Measurements from ENCODE around the gene WFDC5. TPM values are rescaled to one million over a fixed set of nuclear protein-coding genes. Genes with fewer than 3 reads are reported as not detected.

WFDC5 gene
- polyA plus RNA-seq, 2 donors: 4.5 to 6.4 TPM

- no peaks in the 10 kb centered on the region for H3K27me3 ChIP-seq (ENCODE audit: control insufficient read depth in 1 of 2, insufficient read depth in 2 of 2, low read length in 2 of 2)
- no peaks in the 10 kb centered on the region for H3K4me1 ChIP-seq (ENCODE audit: control insufficient read depth in 2 of 2, insufficient read depth in 2 of 2, low read length in 1 of 2)
- H3K36me3 ChIP-seq (ENCODE audit: control insufficient read depth in 2 of 2, insufficient read depth in 2 of 2, low read length in 1 of 2): no peaks in the 10 kb centered on the region
- H3K9me3 ChIP-seq (ENCODE audit: control insufficient read depth in 2 of 2, insufficient read depth in 1 of 2, low read depth in 1 of 2, low read length in 1 of 2): no peaks in the 10 kb centered on the region
- 84 to 91% methylated on average over 2 of the region's 2 CpGs for WGBS, 2 donors
- no peak overlapping the region for H3K27ac ChIP-seq (ENCODE audit: low read depth in 2 of 2, low read length in 1 of 2)
- H3K4me3 ChIP-seq (ENCODE audit: low read depth in 1 of 2, low read length in 2 of 2): no peak overlapping the region
Measured at GRCh38 chr20:45105317-45105716, 9.7 kb downstream of the WFDC5 start.

GRCh38 chr20:45104786-45105185 is 10.2 kb downstream of the WFDC5 start:
- WGBS, 2 donors: 50 to 52% methylated on average over 5 of the region's 5 CpGs
- H3K36me3 ChIP-seq (ENCODE audit: control insufficient read depth in 2 of 2, insufficient read depth in 2 of 2, low read length in 1 of 2): no peaks in the 10 kb centered on the region
- H3K27me3 ChIP-seq (ENCODE audit: control insufficient read depth in 1 of 2, insufficient read depth in 2 of 2, low read length in 2 of 2): no peaks in the 10 kb centered on the region
- H3K4me3 ChIP-seq (ENCODE audit: low read depth in 1 of 2, low read length in 2 of 2): no peak overlapping the region
- no peaks in the 10 kb centered on the region for H3K9me3 ChIP-seq (ENCODE audit: control insufficient read depth in 2 of 2, insufficient read depth in 1 of 2, low read depth in 1 of 2, low read length in 1 of 2)
- H3K27ac ChIP-seq (ENCODE audit: low read depth in 2 of 2, low read length in 1 of 2): no peak overlapping the region
- H3K4me1 ChIP-seq (ENCODE audit: control insufficient read depth in 2 of 2, insufficient read depth in 2 of 2, low read length in 1 of 2): no peaks in the 10 kb centered on the region

GRCh38 chr20:45103072-45103471 is 11.9 kb downstream of the WFDC5 start:
- no peaks in the 10 kb centered on the region for H3K36me3 ChIP-seq (ENCODE audit: control insufficient read depth in 2 of 2, insufficient read depth in 2 of 2, low read length in 1 of 2)
- 76 to 84% methylated on average over 2 of the region's 2 CpGs for WGBS, 2 donors
- H3K27ac ChIP-seq (ENCODE audit: low read depth in 2 of 2, low read length in 1 of 2): no peak overlapping the region
- H3K4me3 ChIP-seq (ENCODE audit: low read depth in 1 of 2, low read length in 2 of 2): no peak overlapping the region
- H3K9me3 ChIP-seq (ENCODE audit: control insufficient read depth in 2 of 2, insufficient read depth in 1 of 2, low read depth in 1 of 2, low read length in 1 of 2): peaks cover 0 to 3% of the 10 kb centered on the region in 2 donors
- peaks cover 0 to 3% of the 10 kb centered on the region in 2 donors for H3K4me1 ChIP-seq (ENCODE audit: control insufficient read depth in 2 of 2, insufficient read depth in 2 of 2, low read length in 1 of 2)
- H3K27me3 ChIP-seq (ENCODE audit: control insufficient read depth in 1 of 2, insufficient read depth in 2 of 2, low read length in 2 of 2): peaks cover 0 to 2% of the 10 kb centered on the region in 2 donors

- Histone ChIP-seq H3K36me3 (ENCODE audit: control insufficient read depth in 2 of 2, insufficient read depth in 2 of 2, low read length in 1 of 2) (no peaks in the 10 kb centered on the region), H3K4me3 (ENCODE audit: low read depth in 1 of 2, low read length in 2 of 2) (no peak overlapping the region), H3K9me3 (ENCODE audit: control insufficient read depth in 2 of 2, insufficient read depth in 1 of 2, low read depth in 1 of 2, low read length in 1 of 2) (peaks cover 0 to 11% of the 10 kb centered on the region in 2 donors), H3K4me1 (ENCODE audit: control insufficient read depth in 2 of 2, insufficient read depth in 2 of 2, low read length in 1 of 2) (peaks cover 0 to 11% of the 10 kb centered on the region in 2 donors), H3K27me3 (ENCODE audit: control insufficient read depth in 1 of 2, insufficient read depth in 2 of 2, low read length in 2 of 2) (peaks cover 0 to 10% of the 10 kb centered on the region in 2 donors), H3K27ac (ENCODE audit: low read depth in 2 of 2, low read length in 1 of 2) (no peak overlapping the region)
- WGBS, 2 donors: 47 to 49% methylated on average over 6 of the region's 6 CpGs
Measured at GRCh38 chr20:45101333-45101850, 13.6 kb downstream of the WFDC5 start.

- WGBS, 2 donors: 5 to 8% methylated on average over 32 to 38 of the region's 38 CpGs
- no peak within 1 kb of the TSS for H3K4me3 ChIP-seq (ENCODE audit: low read depth in 1 of 2, low read length in 2 of 2)
- H3K9me3 ChIP-seq (ENCODE audit: control insufficient read depth in 2 of 2, insufficient read depth in 1 of 2, low read depth in 1 of 2, low read length in 1 of 2): peaks cover 0 to 11% of the 10 kb centered on the region in 2 donors
- H3K36me3 ChIP-seq (ENCODE audit: control insufficient read depth in 2 of 2, insufficient read depth in 2 of 2, low read length in 1 of 2): no peaks in the 10 kb centered on the region
- H3K4me1 ChIP-seq (ENCODE audit: control insufficient read depth in 2 of 2, insufficient read depth in 2 of 2, low read length in 1 of 2): peaks cover 0 to 11% of the 10 kb centered on the region in 2 donors
- H3K27ac ChIP-seq (ENCODE audit: low read depth in 2 of 2, low read length in 1 of 2): no peak within 1 kb of the TSS
- peaks cover 0 to 10% of the 10 kb centered on the region in 2 donors for H3K27me3 ChIP-seq (ENCODE audit: control insufficient read depth in 1 of 2, insufficient read depth in 2 of 2, low read length in 2 of 2)
Measured at GRCh38 chr20:45100563-45101245, 14.3 kb downstream of the WFDC5 start, which contains the start of gene KCNS1. Gene KCNS1 (minus strand): TSS chr20:45101127. CDS start chr20:45099236, 1,891 bp downstream.

GRCh38 chr20:45098103-45098773 is 16.7 kb downstream of the WFDC5 start:
- peaks cover 0 to 11% of the 10 kb centered on the region in 2 donors for H3K4me1 ChIP-seq (ENCODE audit: control insufficient read depth in 2 of 2, insufficient read depth in 2 of 2, low read length in 1 of 2)
- WGBS, 2 donors: 11 to 16% methylated on average over 77 to 91 of the region's 91 CpGs
- H3K27me3 ChIP-seq (ENCODE audit: control insufficient read depth in 1 of 2, insufficient read depth in 2 of 2, low read length in 2 of 2): peaks cover 0 to 10% of the 10 kb centered on the region in 2 donors
- H3K9me3 ChIP-seq (ENCODE audit: control insufficient read depth in 2 of 2, insufficient read depth in 1 of 2, low read depth in 1 of 2, low read length in 1 of 2): peaks cover 0 to 11% of the 10 kb centered on the region in 2 donors
- H3K36me3 ChIP-seq (ENCODE audit: control insufficient read depth in 2 of 2, insufficient read depth in 2 of 2, low read length in 1 of 2): no peaks in the 10 kb centered on the region
- H3K4me3 ChIP-seq (ENCODE audit: low read depth in 1 of 2, low read length in 2 of 2): peak overlapping the region in 1 of 2 donors; percentile 4
- no peak overlapping the region for H3K27ac ChIP-seq (ENCODE audit: low read depth in 2 of 2, low read length in 1 of 2)

GRCh38 chr20:45097485-45098102 is 17.4 kb downstream of the WFDC5 start:
- H3K27ac ChIP-seq (ENCODE audit: low read depth in 2 of 2, low read length in 1 of 2): no peak overlapping the region
- WGBS, 2 donors: 31 to 37% methylated on average over 56 of the region's 56 CpGs
- peaks cover 0 to 11% of the 10 kb centered on the region in 2 donors for H3K9me3 ChIP-seq (ENCODE audit: control insufficient read depth in 2 of 2, insufficient read depth in 1 of 2, low read depth in 1 of 2, low read length in 1 of 2)
- peaks cover 0 to 11% of the 10 kb centered on the region in 2 donors for H3K4me1 ChIP-seq (ENCODE audit: control insufficient read depth in 2 of 2, insufficient read depth in 2 of 2, low read length in 1 of 2)
- no peaks in the 10 kb centered on the region for H3K36me3 ChIP-seq (ENCODE audit: control insufficient read depth in 2 of 2, insufficient read depth in 2 of 2, low read length in 1 of 2)
- peaks cover 0 to 10% of the 10 kb centered on the region in 2 donors for H3K27me3 ChIP-seq (ENCODE audit: control insufficient read depth in 1 of 2, insufficient read depth in 2 of 2, low read length in 2 of 2)
- peak overlapping the region in 1 of 2 donors; percentile 4 for H3K4me3 ChIP-seq (ENCODE audit: low read depth in 1 of 2, low read length in 2 of 2)

- peaks cover 0 to 11% of the 10 kb centered on the region in 2 donors for H3K9me3 ChIP-seq (ENCODE audit: control insufficient read depth in 2 of 2, insufficient read depth in 1 of 2, low read depth in 1 of 2, low read length in 1 of 2)
- H3K4me3 ChIP-seq (ENCODE audit: low read depth in 1 of 2, low read length in 2 of 2): no peak overlapping the region
- WGBS, 2 donors: 59 to 74% methylated on average over 9 of the region's 9 CpGs
- no peak overlapping the region for H3K27ac ChIP-seq (ENCODE audit: low read depth in 2 of 2, low read length in 1 of 2)
- peaks cover 0 to 11% of the 10 kb centered on the region in 2 donors for H3K4me1 ChIP-seq (ENCODE audit: control insufficient read depth in 2 of 2, insufficient read depth in 2 of 2, low read length in 1 of 2)
- H3K36me3 ChIP-seq (ENCODE audit: control insufficient read depth in 2 of 2, insufficient read depth in 2 of 2, low read length in 1 of 2): no peaks in the 10 kb centered on the region
- peaks cover 0 to 10% of the 10 kb centered on the region in 2 donors for H3K27me3 ChIP-seq (ENCODE audit: control insufficient read depth in 1 of 2, insufficient read depth in 2 of 2, low read length in 2 of 2)
Measured at GRCh38 chr20:45096781-45097180, 18.2 kb downstream of the WFDC5 start.

GRCh38 chr20:45095805-45096238 is 19.2 kb downstream of the WFDC5 start:
- Histone ChIP-seq H3K4me1 (ENCODE audit: control insufficient read depth in 2 of 2, insufficient read depth in 2 of 2, low read length in 1 of 2) (peaks cover 0 to 11% of the 10 kb centered on the region in 2 donors), H3K4me3 (ENCODE audit: low read depth in 1 of 2, low read length in 2 of 2) (no peak overlapping the region), H3K36me3 (ENCODE audit: control insufficient read depth in 2 of 2, insufficient read depth in 2 of 2, low read length in 1 of 2) (no peaks in the 10 kb centered on the region), H3K27ac (ENCODE audit: low read depth in 2 of 2, low read length in 1 of 2) (no peak overlapping the region), H3K9me3 (ENCODE audit: control insufficient read depth in 2 of 2, insufficient read depth in 1 of 2, low read depth in 1 of 2, low read length in 1 of 2) (peaks cover 0 to 11% of the 10 kb centered on the region in 2 donors), H3K27me3 (ENCODE audit: control insufficient read depth in 1 of 2, insufficient read depth in 2 of 2, low read length in 2 of 2) (peaks cover 0 to 10% of the 10 kb centered on the region in 2 donors)
- WGBS, 2 donors: 7% methylated on average over 7 of the region's 7 CpGs
